IgD-negative memory B cell (primary cell): Measurements from ENCODE around the gene FKBP11. TPM values are rescaled to one million over a fixed set of nuclear protein-coding genes. Genes with fewer than 3 reads are reported as not detected.
"Not testable (repeated sequence)": the region's sequence is repeated elsewhere in the genome, so short reads cannot be mapped to it uniquely, and the experiment has no call there.

ENCODE experiments used
- H3K27ac Mint-ChIP-seq, 3 donors: one replicate each; pipeline ENCODE4 v1.8.0; 2020 to 2022; ENCODE audit warnings: mild to moderate bottlenecking in 3 of 3, mixed read lengths in 3 of 3, moderate library complexity in 1 of 3
- H3K27me3 Mint-ChIP-seq: one replicate; pipeline ENCODE4 v1.8.0; 2021; ENCODE audit warnings: mixed read lengths
- H3K36me3 Mint-ChIP-seq: one replicate; pipeline ENCODE4 v1.8.0; 2020; ENCODE audit warnings: mild to moderate bottlenecking, mixed read lengths
- H3K4me1 Mint-ChIP-seq, 3 donors: one replicate each; pipeline ENCODE4 v1.8.0; 2020 to 2022; ENCODE audit warnings: mixed read lengths in 3 of 3, mild to moderate bottlenecking in 1 of 3
- H3K4me3 Mint-ChIP-seq, 4 donors: one replicate each; pipeline ENCODE4 v1.8.0; 2020 to 2022; ENCODE audit warnings: mild to moderate bottlenecking in 4 of 4, mixed read lengths in 4 of 4, moderate library complexity in 3 of 4
- H3K9me3 Mint-ChIP-seq, 3 donors: one replicate each; pipeline ENCODE4 v1.8.0; 2020 to 2021; ENCODE audit warnings: mixed read lengths in 3 of 3, mild to moderate bottlenecking in 1 of 3
- polyA plus RNA-seq: library from polyadenylated mRNA; unstranded; fragments of 300-500 nt; fragmentation: Illumina TruSeq; gene quantifications from one replicate; pipeline ENCODE4 v1.2.3, GENCODE V29; 2021

Gene FKBP11
- polyA plus RNA-seq, 1 donor from 2014 or later, result 88.9 TPM

- peaks cover 7% of the 10 kb centered on the region for H3K27me3 Mint-ChIP-seq
- H3K27ac Mint-ChIP-seq, result no peak overlapping the region
- H3K4me1 Mint-ChIP-seq, result peaks cover 0 to 1% (median 0%) of the 10 kb centered on the region in 3 donors
- no peaks in the 10 kb centered on the region for H3K9me3 Mint-ChIP-seq
- H3K36me3 Mint-ChIP-seq, result no peaks in the 10 kb centered on the region
- H3K4me3 Mint-ChIP-seq, result no peak overlapping the region
These were observed 49.3 kb downstream of the FKBP11 start for GRCh38 chr12:48875944-48876515.

- H3K27me3 Mint-ChIP-seq, H3K4me3 Mint-ChIP-seq, H3K9me3 Mint-ChIP-seq: not testable (repeated sequence)
These were observed 51.8 kb downstream of the FKBP11 start for GRCh38 chr12:48873534-48873933.

GRCh38 chr12:48873096-48873495 lies 52.2 kb downstream of the FKBP11 start:
- no peaks in the 10 kb centered on the region for H3K36me3 Mint-ChIP-seq
- no peaks in the 10 kb centered on the region for H3K27me3 Mint-ChIP-seq
- H3K4me1 Mint-ChIP-seq, result peaks cover 0 to 1% (median 0%) of the 10 kb centered on the region in 3 donors
- no peak overlapping the region for H3K4me3 Mint-ChIP-seq
- no peaks in the 10 kb centered on the region for H3K9me3 Mint-ChIP-seq
- H3K27ac Mint-ChIP-seq, result no peak overlapping the region

More at GRCh38 chr12:48873534-48873933, 51.8 kb downstream of the FKBP11 start:
- not testable (repeated sequence) for H3K27ac Mint-ChIP-seq, H3K36me3 Mint-ChIP-seq, H3K4me1 Mint-ChIP-seq

Other genes with a start within 250 kb of the FKBP11 start
- 47.8 TPM for gene KANSL2, start 243.3 kb downstream of the FKBP11 start, polyA plus RNA-seq
- 14.9 TPM for gene CCNT1, start 208.8 kb downstream of the FKBP11 start, polyA plus RNA-seq
- not detected for gene ADCY6, start 136.4 kb downstream of the FKBP11 start, polyA plus RNA-seq
- 0.39 TPM for gene CACNB3, start 107.0 kb downstream of the FKBP11 start, polyA plus RNA-seq
- gene DDX23, start 73.3 kb downstream of the FKBP11 start, polyA plus RNA-seq, result 51.8 TPM
- gene RND1, start 59.6 kb downstream of the FKBP11 start, polyA plus RNA-seq, result 2.6 TPM
- 20.2 TPM for gene ARF3, start 32.0 kb upstream of the FKBP11 start, polyA plus RNA-seq
- not detected for gene WNT10B, start 46.2 kb upstream of the FKBP11 start, polyA plus RNA-seq
- gene WNT1, start 52.8 kb upstream of the FKBP11 start, polyA plus RNA-seq, result 0.19 TPM
- gene DDN, start 73.9 kb upstream of the FKBP11 start, polyA plus RNA-seq, result not detected
- gene PRKAG1, start 93.3 kb upstream of the FKBP11 start, polyA plus RNA-seq, result 45.6 TPM
- gene KMT2D, start 135.3 kb upstream of the FKBP11 start, polyA plus RNA-seq, result 19.7 TPM
- gene RHEBL1, start 144.5 kb upstream of the FKBP11 start, polyA plus RNA-seq, result 3.2 TPM
- not detected for gene DHH, start 169.3 kb upstream of the FKBP11 start, polyA plus RNA-seq
- gene LMBR1L, start 185.4 kb upstream of the FKBP11 start, polyA plus RNA-seq, result 37.3 TPM
- 396 TPM for gene TUBA1B, start 205.9 kb upstream of the FKBP11 start, polyA plus RNA-seq